ENCODE results near the gene CCDC85B.

GRCh38 chr11:65927904-65928397 lies 37.5 kb downstream of the CCDC85B start:
- TF ChIP-seq CTCF (IDR thresholded peaks at IDR 0.05) (no peak), POLR2A (IDR thresholded peaks at IDR 0.05) (no peak)

All from right lobe of liver (tissue), 4 donors.